ENCODE data around the gene MS4A1. TPM values are rescaled to one million over a fixed set of nuclear protein-coding genes. Genes with fewer than 3 reads are reported as not detected.

The MS4A1 gene
- total RNA-seq, 1 experiment from 2014 or later: 0.25 TPM

DNA sequence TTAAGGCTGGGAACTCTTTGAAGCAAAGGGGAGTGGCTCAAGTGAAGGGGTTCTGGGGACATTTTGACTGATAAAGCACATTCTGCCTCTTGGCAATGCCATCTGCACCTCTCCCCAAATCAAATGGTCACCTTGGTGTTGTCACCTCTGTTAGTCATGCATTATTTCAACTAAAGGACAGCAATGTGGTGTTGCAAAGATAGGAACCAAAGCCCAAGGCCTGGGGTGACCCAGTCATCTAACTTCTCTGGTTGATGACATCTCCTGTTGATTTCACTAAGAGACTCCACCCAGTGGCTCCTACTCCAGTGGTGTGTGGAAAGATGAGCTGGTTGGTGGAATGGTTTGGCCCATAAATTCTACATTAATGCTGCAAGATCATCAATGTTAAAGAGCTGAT, 7.8 kb upstream of the MS4A1 start:
- Histone ChIP-seq H3K4me3 (replicated peaks in 1 of 2; ENCODE audit: low read depth in 1 of 2, low read length in 2 of 2) (no peak overlapping the region), H2AFZ (ENCODE audit: low read depth, low read length, poor library complexity, severe bottlenecking) (no peak overlapping the region), H3K79me2 (ENCODE audit: insufficient read depth, low read length) (no peaks in the 10 kb centered on the region), H3K27me3 (ENCODE audit: insufficient read depth, low read length) (no peaks in the 10 kb centered on the region), H3K36me3 (ENCODE audit: control insufficient read depth in 1 of 2, insufficient read depth in 2 of 2, low read length in 2 of 2) (no peaks in the 10 kb centered on the region), H3K9ac (ENCODE audit: low read length) (no peak overlapping the region), H4K20me1 (ENCODE audit: insufficient read depth) (no peaks in the 10 kb centered on the region), H3K9me3 (ENCODE audit: control insufficient read depth in 1 of 2, insufficient read depth in 1 of 2, low read depth in 1 of 2, low read length in 2 of 2) (no peaks in the 10 kb centered on the region), H3K9me2 (ENCODE audit: insufficient read depth) (no peaks in the 10 kb centered on the region), H3K4me2 (ENCODE audit: low read length) (no peak overlapping the region), H3K27ac (ENCODE audit: low read depth, low read length) (no peak overlapping the region), H3K4me1 (ENCODE audit: control insufficient read depth in 1 of 2, insufficient read depth in 2 of 2, low read length in 2 of 2) (no peaks in the 10 kb centered on the region)
- CTCF ChIA-PET: no interaction called here
- ATAC-seq (no peak), DNase-seq (ENCODE audit: low read depth, low spot score) (no peak)
- RAD21 ChIA-PET (ENCODE audit: low non-redundant PET in 1 of 2, low total read pairs in 2 of 2, uncharacterized antibody in 2 of 2, unreplicated experiment in 2 of 2): no interaction called here
- intact Hi-C loops (cut with micrococcal nuclease): no loop called here
- POLR2A ChIA-PET: no interaction called here
- no TSS peak for BruUV-seq (replicated peaks)
- TF ChIP-seq, protein P1, sequence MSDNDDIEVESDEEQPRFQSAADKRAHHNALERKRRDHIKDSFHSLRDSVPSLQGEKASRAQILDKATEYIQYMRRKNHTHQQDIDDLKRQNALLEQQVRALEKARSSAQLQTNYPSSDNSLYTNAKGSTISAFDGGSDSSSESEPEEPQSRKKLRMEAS (IDR thresholded peaks at IDR 0.05): no peak
- TF ChIP-seq ZNF274 (IDR thresholded peaks at IDR 0.05; ENCODE audit: low read depth, low read length): no peak
- TF ChIP-seq CBX3 (IDR thresholded peaks at IDR 0.05; ENCODE audit: low read depth): no peak
- TF ChIP-seq, protein P2, sequence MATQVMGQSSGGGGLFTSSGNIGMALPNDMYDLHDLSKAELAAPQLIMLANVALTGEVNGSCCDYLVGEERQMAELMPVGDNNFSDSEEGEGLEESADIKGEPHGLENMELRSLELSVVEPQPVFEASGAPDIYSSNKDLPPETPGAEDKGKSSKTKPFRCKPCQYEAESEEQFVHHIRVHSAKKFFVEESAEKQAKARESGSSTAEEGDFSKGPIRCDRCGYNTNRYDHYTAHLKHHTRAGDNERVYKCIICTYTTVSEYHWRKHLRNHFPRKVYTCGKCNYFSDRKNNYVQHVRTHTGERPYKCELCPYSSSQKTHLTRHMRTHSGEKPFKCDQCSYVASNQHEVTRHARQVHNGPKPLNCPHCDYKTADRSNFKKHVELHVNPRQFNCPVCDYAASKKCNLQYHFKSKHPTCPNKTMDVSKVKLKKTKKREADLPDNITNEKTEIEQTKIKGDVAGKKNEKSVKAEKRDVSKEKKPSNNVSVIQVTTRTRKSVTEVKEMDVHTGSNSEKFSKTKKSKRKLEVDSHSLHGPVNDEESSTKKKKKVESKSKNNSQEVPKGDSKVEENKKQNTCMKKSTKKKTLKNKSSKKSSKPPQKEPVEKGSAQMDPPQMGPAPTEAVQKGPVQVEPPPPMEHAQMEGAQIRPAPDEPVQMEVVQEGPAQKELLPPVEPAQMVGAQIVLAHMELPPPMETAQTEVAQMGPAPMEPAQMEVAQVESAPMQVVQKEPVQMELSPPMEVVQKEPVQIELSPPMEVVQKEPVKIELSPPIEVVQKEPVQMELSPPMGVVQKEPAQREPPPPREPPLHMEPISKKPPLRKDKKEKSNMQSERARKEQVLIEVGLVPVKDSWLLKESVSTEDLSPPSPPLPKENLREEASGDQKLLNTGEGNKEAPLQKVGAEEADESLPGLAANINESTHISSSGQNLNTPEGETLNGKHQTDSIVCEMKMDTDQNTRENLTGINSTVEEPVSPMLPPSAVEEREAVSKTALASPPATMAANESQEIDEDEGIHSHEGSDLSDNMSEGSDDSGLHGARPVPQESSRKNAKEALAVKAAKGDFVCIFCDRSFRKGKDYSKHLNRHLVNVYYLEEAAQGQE (IDR thresholded peaks at IDR 0.05; ENCODE audit: low read depth): no peak
- TF ChIP-seq SP1 (IDR thresholded peaks at IDR 0.05; ENCODE audit: low read depth): no peak
- TF ChIP-seq YY1 (IDR thresholded peaks at IDR 0.05; ENCODE audit: extremely low read depth, insufficient replicate concordance, low read depth, low read length): no peak
- TF ChIP-seq, protein P3, sequence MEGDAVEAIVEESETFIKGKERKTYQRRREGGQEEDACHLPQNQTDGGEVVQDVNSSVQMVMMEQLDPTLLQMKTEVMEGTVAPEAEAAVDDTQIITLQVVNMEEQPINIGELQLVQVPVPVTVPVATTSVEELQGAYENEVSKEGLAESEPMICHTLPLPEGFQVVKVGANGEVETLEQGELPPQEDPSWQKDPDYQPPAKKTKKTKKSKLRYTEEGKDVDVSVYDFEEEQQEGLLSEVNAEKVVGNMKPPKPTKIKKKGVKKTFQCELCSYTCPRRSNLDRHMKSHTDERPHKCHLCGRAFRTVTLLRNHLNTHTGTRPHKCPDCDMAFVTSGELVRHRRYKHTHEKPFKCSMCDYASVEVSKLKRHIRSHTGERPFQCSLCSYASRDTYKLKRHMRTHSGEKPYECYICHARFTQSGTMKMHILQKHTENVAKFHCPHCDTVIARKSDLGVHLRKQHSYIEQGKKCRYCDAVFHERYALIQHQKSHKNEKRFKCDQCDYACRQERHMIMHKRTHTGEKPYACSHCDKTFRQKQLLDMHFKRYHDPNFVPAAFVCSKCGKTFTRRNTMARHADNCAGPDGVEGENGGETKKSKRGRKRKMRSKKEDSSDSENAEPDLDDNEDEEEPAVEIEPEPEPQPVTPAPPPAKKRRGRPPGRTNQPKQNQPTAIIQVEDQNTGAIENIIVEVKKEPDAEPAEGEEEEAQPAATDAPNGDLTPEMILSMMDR (IDR thresholded peaks at IDR 0.05 in 2 of 3, conservative IDR thresholded peaks at IDR 0.05 in 1 of 3; ENCODE audit: borderline replicate concordance in 1 of 3, insufficient read depth in 1 of 3, low read depth in 2 of 3, low read length in 2 of 3): no peak
- no peak for TF ChIP-seq EGR1 (IDR thresholded peaks at IDR 0.05; ENCODE audit: low read depth)
- no peak for TF ChIP-seq FOSL1 (IDR thresholded peaks at IDR 0.05; ENCODE audit: low read depth)
- no peak for TF ChIP-seq ELF1 (IDR thresholded peaks at IDR 0.05; ENCODE audit: borderline replicate concordance, low read depth)
- TF ChIP-seq JUND (IDR thresholded peaks at IDR 0.05): no peak
- TF ChIP-seq, protein P4, sequence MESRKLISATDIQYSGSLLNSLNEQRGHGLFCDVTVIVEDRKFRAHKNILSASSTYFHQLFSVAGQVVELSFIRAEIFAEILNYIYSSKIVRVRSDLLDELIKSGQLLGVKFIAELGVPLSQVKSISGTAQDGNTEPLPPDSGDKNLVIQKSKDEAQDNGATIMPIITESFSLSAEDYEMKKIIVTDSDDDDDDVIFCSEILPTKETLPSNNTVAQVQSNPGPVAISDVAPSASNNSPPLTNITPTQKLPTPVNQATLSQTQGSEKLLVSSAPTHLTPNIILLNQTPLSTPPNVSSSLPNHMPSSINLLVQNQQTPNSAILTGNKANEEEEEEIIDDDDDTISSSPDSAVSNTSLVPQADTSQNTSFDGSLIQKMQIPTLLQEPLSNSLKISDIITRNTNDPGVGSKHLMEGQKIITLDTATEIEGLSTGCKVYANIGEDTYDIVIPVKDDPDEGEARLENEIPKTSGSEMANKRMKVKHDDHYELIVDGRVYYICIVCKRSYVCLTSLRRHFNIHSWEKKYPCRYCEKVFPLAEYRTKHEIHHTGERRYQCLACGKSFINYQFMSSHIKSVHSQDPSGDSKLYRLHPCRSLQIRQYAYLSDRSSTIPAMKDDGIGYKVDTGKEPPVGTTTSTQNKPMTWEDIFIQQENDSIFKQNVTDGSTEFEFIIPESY (IDR thresholded peaks at IDR 0.05; ENCODE audit: extremely low read depth, insufficient replicate concordance, low read length): no peak
- no peak for TF ChIP-seq TCF7L2 (IDR thresholded peaks at IDR 0.05; ENCODE audit: borderline replicate concordance, extremely low read depth, insufficient read depth, insufficient read length)
- no peak for TF ChIP-seq ZFX (IDR thresholded peaks at IDR 0.05)
- TF ChIP-seq, protein P5, sequence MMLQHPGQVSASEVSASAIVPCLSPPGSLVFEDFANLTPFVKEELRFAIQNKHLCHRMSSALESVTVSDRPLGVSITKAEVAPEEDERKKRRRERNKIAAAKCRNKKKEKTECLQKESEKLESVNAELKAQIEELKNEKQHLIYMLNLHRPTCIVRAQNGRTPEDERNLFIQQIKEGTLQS (IDR thresholded peaks at IDR 0.05): no peak
- TF ChIP-seq EZH2 (IDR thresholded peaks at IDR 0.05): no peak
- no peak for TF ChIP-seq POLR2AphosphoS5 (IDR thresholded peaks at IDR 0.05; ENCODE audit: low read depth, low read length)
- no peak for TF ChIP-seq SIN3A (IDR thresholded peaks at IDR 0.05; ENCODE audit: low read depth)
- no peak for TF ChIP-seq POLR2A (IDR thresholded peaks at IDR 0.05; ENCODE audit: borderline replicate concordance, extremely low read depth, insufficient read depth, insufficient read length)
- TF ChIP-seq RAD21 (IDR thresholded peaks at IDR 0.05; ENCODE audit: low read depth): no peak

Measured in HCT116 (cell line).